Right atrium auricular region (tissue), 2 donors: ENCODE measurements around the gene IGSF9B. TPM values are rescaled to one million over a fixed set of nuclear protein-coding genes. Genes with fewer than 3 reads are reported as not detected.

ENCODE experiments used
- DNase-seq: peaks from one replicate; pipeline ENCODE4 v3.0.0-alpha.2; 2019; ENCODE audit warnings: low spot score
- H3K27ac ChIP-seq, 2 donors: fragments of 200-600 bp; sonication (generic); 1 replicate in 1 of 2; 2 replicates in 1 of 2; pipeline ENCODE4 v1.5.1; 2016 to 2019
- H3K27me3 ChIP-seq, 2 donors: fragments of 200-600 bp; sonication (generic); one replicate each; pipeline versions ENCODE4 v1.5.1 to v1.6.0; 2017 to 2019
- H3K36me3 ChIP-seq: fragments of 200-600 bp; sonication (generic); one replicate; pipeline ENCODE4 v1.5.1; 2016
- H3K4me1 ChIP-seq, 2 donors: fragments of 200-600 bp; sonication (generic); one replicate each; pipeline versions ENCODE4 v1.5.1 to v1.6.0; 2017 to 2019
- H3K4me3 ChIP-seq, 2 donors: fragments of 200-600 bp; sonication (generic); 1 replicate in 1 of 2; 2 replicates in 1 of 2; pipeline ENCODE4 v1.5.1; 2017 to 2019; ENCODE audit warnings: mild to moderate bottlenecking in 1 of 2, moderate library complexity in 1 of 2
- H3K9me3 ChIP-seq, 2 donors: fragments of 200-600 bp; sonication (generic); one replicate each; pipeline ENCODE4 v1.5.1; 2019
- total RNA-seq, 2 donors: library from RNA; depleted of rRNA; stranded (reverse); fragments of >200 nt; gene quantifications; one replicate each; pipeline ENCODE4 v1.1.0, GENCODE V29; 2016
- TF ChIP-seq, protein P1 (sequence below), 2 donors: fragments of 200-600 bp; sonication (generic); IDR thresholded peaks; one replicate each; pipeline ENCODE4 v1.5.1; 2019; ENCODE audit warnings: antibody characterized with exemption in 2 of 2

IGSF9B gene
- total RNA-seq, 2 donors from 2014 or later = 17.2 to 32.1 TPM

DNA sequence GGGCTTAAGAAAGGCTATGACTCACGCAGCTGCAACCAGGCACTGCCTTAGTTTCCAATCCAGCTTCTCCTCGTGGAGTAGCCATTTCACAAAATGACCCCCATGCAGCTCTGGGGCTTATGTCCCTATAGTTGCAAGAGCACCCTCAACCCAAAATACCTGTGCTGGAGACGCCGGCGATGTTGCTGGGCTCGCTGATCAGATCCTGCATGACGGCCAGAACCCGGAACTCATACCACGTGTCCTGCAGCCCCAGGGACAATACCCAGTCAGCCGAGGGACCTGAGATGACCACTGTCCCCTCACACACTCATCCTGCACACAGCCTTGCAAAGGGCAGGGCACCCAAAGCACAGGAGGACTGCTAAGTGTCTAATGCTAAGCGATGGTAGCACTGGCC is 32.1 kb downstream of the IGSF9B start:
- H3K4me3 ChIP-seq = no peak overlapping the region
- TF ChIP-seq, protein P1, sequence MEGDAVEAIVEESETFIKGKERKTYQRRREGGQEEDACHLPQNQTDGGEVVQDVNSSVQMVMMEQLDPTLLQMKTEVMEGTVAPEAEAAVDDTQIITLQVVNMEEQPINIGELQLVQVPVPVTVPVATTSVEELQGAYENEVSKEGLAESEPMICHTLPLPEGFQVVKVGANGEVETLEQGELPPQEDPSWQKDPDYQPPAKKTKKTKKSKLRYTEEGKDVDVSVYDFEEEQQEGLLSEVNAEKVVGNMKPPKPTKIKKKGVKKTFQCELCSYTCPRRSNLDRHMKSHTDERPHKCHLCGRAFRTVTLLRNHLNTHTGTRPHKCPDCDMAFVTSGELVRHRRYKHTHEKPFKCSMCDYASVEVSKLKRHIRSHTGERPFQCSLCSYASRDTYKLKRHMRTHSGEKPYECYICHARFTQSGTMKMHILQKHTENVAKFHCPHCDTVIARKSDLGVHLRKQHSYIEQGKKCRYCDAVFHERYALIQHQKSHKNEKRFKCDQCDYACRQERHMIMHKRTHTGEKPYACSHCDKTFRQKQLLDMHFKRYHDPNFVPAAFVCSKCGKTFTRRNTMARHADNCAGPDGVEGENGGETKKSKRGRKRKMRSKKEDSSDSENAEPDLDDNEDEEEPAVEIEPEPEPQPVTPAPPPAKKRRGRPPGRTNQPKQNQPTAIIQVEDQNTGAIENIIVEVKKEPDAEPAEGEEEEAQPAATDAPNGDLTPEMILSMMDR (IDR thresholded peaks at IDR 0.05) = no peak
- DNase-seq = no peak
- H3K4me1 ChIP-seq = peaks cover 0 to 14% of the 10 kb centered on the region in 2 donors
- peaks cover 70% of the 10 kb centered on the region for H3K36me3 ChIP-seq
- H3K27ac ChIP-seq = no peak overlapping the region
- no peaks in the 10 kb centered on the region for H3K27me3 ChIP-seq
- no peaks in the 10 kb centered on the region for H3K9me3 ChIP-seq

DNA sequence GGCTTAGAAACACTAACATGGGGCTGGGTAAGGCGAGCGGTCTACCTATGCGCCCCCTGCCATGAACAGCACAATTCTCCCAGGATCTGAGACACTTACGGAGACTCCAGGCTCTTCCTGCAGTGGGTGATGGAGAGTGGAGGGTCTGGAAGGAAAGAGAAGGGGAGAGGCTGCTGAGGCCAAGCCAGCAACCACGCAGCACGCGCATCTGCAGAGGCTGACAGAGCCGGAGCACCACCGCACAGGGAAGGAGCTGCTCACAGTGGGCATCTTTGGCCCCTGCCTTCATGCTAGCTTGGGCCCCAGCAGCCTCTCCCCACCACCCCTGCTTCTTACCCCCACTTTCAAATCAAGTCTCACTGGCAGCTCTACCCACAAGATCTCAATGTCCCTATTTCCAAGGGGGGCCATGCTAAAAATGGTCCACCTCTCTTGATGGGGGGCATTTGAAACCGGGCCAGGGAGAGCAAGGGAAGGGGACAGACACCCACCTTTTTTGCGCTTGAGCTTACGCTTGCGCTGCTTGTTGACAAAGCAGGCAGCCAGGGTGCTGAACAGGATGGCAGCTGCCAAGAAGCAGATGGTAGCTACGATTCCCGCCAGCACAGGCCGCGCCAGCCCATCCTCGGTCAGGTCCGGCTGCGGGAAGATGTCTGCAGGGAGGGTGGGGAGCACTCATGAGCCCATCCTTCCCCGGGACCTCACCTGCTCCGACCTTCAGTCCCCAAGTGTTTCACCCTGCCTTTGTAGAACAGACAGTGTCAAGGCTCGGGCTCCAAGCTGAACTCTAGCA is 34.5 kb downstream of the IGSF9B start:
- Histone ChIP-seq H3K4me3 (no peak overlapping the region), H3K27ac (no peak overlapping the region), H3K27me3 (no peaks in the 10 kb centered on the region), H3K36me3 (peaks cover 91% of the 10 kb centered on the region), H3K4me1 (no peaks in the 10 kb centered on the region), H3K9me3 (no peaks in the 10 kb centered on the region)
- no peak for DNase-seq
- TF ChIP-seq, protein P1 (IDR thresholded peaks at IDR 0.05) = no peak

DNA sequence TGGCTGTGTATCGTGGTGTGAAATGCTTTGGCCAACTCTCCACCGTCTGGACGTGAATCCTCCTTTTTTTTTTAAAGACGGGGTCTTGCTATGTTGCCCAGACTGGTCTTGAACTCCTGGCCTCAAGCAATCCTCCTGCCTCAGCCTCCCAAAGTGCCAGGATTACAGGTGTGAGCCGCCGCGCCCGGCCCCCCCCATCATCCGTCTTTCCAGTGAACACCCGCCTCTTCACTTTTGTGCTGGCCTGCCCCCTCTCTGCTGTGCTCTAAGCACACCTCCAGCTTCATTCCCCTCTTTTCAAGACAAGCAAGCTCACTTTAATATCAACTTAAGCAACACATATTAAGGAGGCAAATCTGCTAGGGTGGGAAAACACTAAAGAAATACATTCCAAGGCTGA is 35.3 kb downstream of the IGSF9B start:
- H3K27ac ChIP-seq = no peak overlapping the region
- DNase-seq = no peak
- H3K4me1 ChIP-seq = no peaks in the 10 kb centered on the region
- H3K4me3 ChIP-seq = no peak overlapping the region
- H3K36me3 ChIP-seq = peaks cover 95% of the 10 kb centered on the region
- H3K9me3 ChIP-seq = no peaks in the 10 kb centered on the region
- TF ChIP-seq, protein P1 (IDR thresholded peaks at IDR 0.05) = no peak
- H3K27me3 ChIP-seq = no peaks in the 10 kb centered on the region

DNA sequence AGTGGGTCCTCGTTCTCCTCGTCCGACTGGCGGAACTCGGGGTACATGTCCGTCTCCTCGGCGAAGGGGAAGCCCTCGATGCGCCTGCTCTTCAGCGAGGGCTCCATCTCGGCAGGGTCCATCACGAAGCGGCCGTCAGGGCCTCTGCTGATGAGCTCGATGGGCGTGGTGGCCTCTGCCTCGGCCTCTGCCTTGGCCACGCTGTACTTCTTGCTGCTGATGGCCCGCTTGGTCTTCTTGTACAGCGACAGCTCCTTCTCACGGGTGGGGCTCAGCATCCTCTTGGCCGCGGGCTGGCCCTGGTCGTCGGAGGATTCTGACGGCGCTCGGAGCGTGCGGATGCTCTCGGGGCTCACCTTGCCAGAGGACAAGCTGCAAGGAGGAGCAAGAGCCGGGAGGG is 35.7 kb downstream of the IGSF9B start:
- Histone ChIP-seq H3K4me3 (no peak overlapping the region), H3K27ac (no peak overlapping the region), H3K9me3 (no peaks in the 10 kb centered on the region), H3K36me3 (peaks cover 95% of the 10 kb centered on the region), H3K27me3 (no peaks in the 10 kb centered on the region), H3K4me1 (no peaks in the 10 kb centered on the region)
- TF ChIP-seq, protein P1 (IDR thresholded peaks at IDR 0.05) = no peak
- no peak for DNase-seq

DNA sequence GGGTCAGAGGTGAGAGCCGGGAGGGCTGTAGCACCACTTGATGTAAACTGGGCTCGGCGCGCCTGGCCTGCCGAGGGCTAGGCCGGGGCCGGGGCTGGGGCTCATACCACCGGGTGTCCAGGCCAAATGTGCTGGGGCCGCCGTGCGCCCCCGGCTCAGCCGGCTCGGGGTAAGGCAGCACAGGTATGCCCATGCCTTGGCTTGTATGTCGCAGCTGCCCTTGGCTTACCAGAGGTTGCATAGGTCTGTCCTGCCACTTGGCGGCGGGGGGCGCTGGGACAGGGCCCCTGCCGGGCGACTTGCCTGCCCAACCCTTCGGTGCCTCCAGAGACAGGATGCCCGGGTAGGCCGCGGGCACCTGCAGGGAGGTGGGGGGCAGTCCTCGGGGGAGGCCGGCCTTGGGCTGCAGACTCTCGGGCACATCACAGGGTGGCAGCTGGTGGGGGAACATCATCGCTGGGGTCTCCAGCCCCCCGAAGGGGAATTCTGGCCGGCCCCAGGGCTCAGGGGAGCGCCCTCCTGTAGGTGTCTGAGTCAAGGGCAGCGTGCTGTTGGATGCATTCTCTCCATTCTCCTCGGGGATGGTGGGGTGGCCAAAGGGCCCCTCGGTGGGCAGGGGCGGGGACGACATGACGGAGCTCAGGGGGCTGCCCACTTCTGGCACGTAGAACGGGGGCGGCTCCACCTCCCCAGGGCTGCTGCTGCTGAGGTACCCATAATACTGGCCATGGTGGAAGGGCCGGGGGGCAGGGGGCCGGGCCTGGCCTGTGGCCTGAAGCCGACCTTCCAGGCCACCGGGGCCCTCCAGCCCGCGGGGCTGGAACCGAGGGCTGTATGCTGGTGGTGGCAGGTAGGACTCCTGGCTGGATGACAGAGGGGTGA is 36.4 kb downstream of the IGSF9B start:
- TF ChIP-seq, protein P1 (IDR thresholded peaks at IDR 0.05) = no peak
- Histone ChIP-seq H3K36me3 (peaks cover 96% of the 10 kb centered on the region), H3K27ac (no peak overlapping the region), H3K27me3 (no peaks in the 10 kb centered on the region), H3K4me3 (no peak overlapping the region), H3K9me3 (no peaks in the 10 kb centered on the region), H3K4me1 (no peaks in the 10 kb centered on the region)
- no peak for DNase-seq
